Mucosa of descending colon (tissue), 3 donors: Measurements from ENCODE around the gene SGSH. TPM values are rescaled to one million over a fixed set of nuclear protein-coding genes. Genes with fewer than 3 reads are reported as not detected.
A peak's percentile ranks its signal among the peaks of the same experiment; 100 is the strongest.

ENCODE experiments used
- ATAC-seq: fragments of 200-7000 bp; cut with Tn5 transposase; one replicate; pipeline ENCODE4 v1.9.1; 2020; ENCODE audit warnings: mild to moderate bottlenecking, moderate library complexity
- DNase-seq, 3 donors: peaks; one replicate each; pipeline ENCODE4 v3.0.0-alpha.2; 2020
- H3K36me3 ChIP-seq: fragments of 200-600 bp; one replicate; pipeline ENCODE4 v1.8.0; 2021; ENCODE audit warnings: low read depth, mild to moderate bottlenecking
- H3K4me1 ChIP-seq: fragments of 200-600 bp; one replicate; pipeline ENCODE4 v1.8.0; 2021; ENCODE audit warnings: low read depth, mild to moderate bottlenecking
- H3K4me3 ChIP-seq: fragments of 200-600 bp; one replicate; pipeline ENCODE4 v1.8.0; 2021; ENCODE audit warnings: mild to moderate bottlenecking
- H3K9me3 ChIP-seq: fragments of 200-600 bp; one replicate; pipeline ENCODE4 v1.8.0; 2021; ENCODE audit warnings: mild to moderate bottlenecking
- CTCF ChIP-seq: fragments of 200-600 bp; IDR thresholded peaks from one replicate; pipeline ENCODE4 v1.8.0; 2022; ENCODE audit warnings: antibody characterized with exemption, mild to moderate bottlenecking
- intact Hi-C, 2 donors: fragments of 100-400 bp; cut with DNase I in 1 of 2; cut with micrococcal nuclease in 1 of 2; formaldehyde crosslinking; loops; one replicate each; pipeline versions ENCODE4 v1.11.0 to v1.11.1; 2022; cut with DNase I, micrococcal nuclease
- total RNA-seq, 3 donors: library from RNA; stranded (reverse); fragmentation: NEBNext Ultra II Directional in 2 of 3; extraction: Animal tissue kit (Norgen Biotek cat#: 25700) in 2 of 3; gene quantifications; one replicate each; pipeline versions ENCODE4 v1.2.1 to v1.2.4, GENCODE V29; 2021 to 2023
- donor health status: DM: no; HTN: no; CAD: no; lungs with moderate emphysema.
- donor health status: DM: no; HTN: no; CAD: no.
- donor health status: DM: no; HTN: yes; CAD: no.

The SGSH gene
- total RNA-seq, 3 donors from 2014 or later, result 39.7 to 44.8 (median 42.5) TPM

GRCh38 chr17:80237386-80237785 lies 17.3 kb upstream of the SGSH start:
- Histone ChIP-seq H3K4me1 (no peaks in the 10 kb centered on the region), H3K36me3 (no peaks in the 10 kb centered on the region), H3K4me3 (no peak overlapping the region), H3K9me3 (peaks cover 9% of the 10 kb centered on the region)
- TF ChIP-seq CTCF, result no peak
- ATAC-seq (no peak), DNase-seq (peak in 1 of 3 donors; percentile 34)
- intact Hi-C loops, result no loop called here

- DNase-seq (peak in 1 of 3 donors; percentile 22), ATAC-seq (no peak)
- no peaks in the 10 kb centered on the region for H3K36me3 ChIP-seq
- no peaks in the 10 kb centered on the region for H3K4me1 ChIP-seq
- intact Hi-C loops, result no loop called here
- H3K9me3 ChIP-seq, result peaks cover 14% of the 10 kb centered on the region
- H3K4me3 ChIP-seq, result no peak overlapping the region
- no peak for TF ChIP-seq CTCF
Observed at GRCh38 chr17:80236911-80237310, 16.8 kb upstream of the SGSH start.

- Histone ChIP-seq H3K36me3 (no peaks in the 10 kb centered on the region), H3K4me3 (no peak overlapping the region), H3K4me1 (no peaks in the 10 kb centered on the region), H3K9me3 (peaks cover 14% of the 10 kb centered on the region)
- intact Hi-C loops, result no loop called here
- no peak for DNase-seq
- no peak for ATAC-seq
- TF ChIP-seq CTCF, result no peak
Observed at GRCh38 chr17:80233202-80233601, 13.1 kb upstream of the SGSH start.

GRCh38 chr17:80232438-80232837 lies 12.3 kb upstream of the SGSH start:
- H3K4me3 ChIP-seq, result no peak overlapping the region
- intact Hi-C loops, result no loop called here
- no peaks in the 10 kb centered on the region for H3K4me1 ChIP-seq
- no peaks in the 10 kb centered on the region for H3K36me3 ChIP-seq
- no peak for ATAC-seq
- no peak for TF ChIP-seq CTCF
- DNase-seq, result no peak
- peaks cover 14% of the 10 kb centered on the region for H3K9me3 ChIP-seq

- no peak for TF ChIP-seq CTCF
- no peaks in the 10 kb centered on the region for H3K36me3 ChIP-seq
- H3K4me1 ChIP-seq, result no peaks in the 10 kb centered on the region
- ATAC-seq (no peak), DNase-seq (no peak)
- intact Hi-C loops, result no loop called here
- H3K9me3 ChIP-seq, result peaks cover 14% of the 10 kb centered on the region
- H3K4me3 ChIP-seq, result no peak overlapping the region
Observed at GRCh38 chr17:80229011-80229410, 8.9 kb upstream of the SGSH start.

- no peak overlapping the region for H3K4me3 ChIP-seq
- TF ChIP-seq CTCF, result no peak
- no peak for DNase-seq
- intact Hi-C loops, result no loop called here
- ATAC-seq, result no peak
- peaks cover 14% of the 10 kb centered on the region for H3K9me3 ChIP-seq
- H3K4me1 ChIP-seq, result no peaks in the 10 kb centered on the region
- no peaks in the 10 kb centered on the region for H3K36me3 ChIP-seq
Observed at GRCh38 chr17:80228477-80228876, 8.3 kb upstream of the SGSH start.
